HG03575 (cell line): ENCODE data around the gene SETD5.
"Not testable (repeated sequence)": the region's sequence is repeated elsewhere in the genome, so short reads cannot be mapped to it uniquely, and the experiment has no call there.

Source experiments
- ATAC-seq: cut with Tn5 transposase; IDR thresholded peaks from one replicate; pipeline ENCODE4 v1.9.1; 2021; ENCODE audit not compliant: unreplicated experiment, insufficient number of reproducible peaks, low FRiP score; ENCODE audit errors: extremely low read depth

SETD5 gene

GRCh38 chr3:9448071-9448470 is 50.7 kb downstream of the SETD5 start:
- no peak for ATAC-seq

DNA sequence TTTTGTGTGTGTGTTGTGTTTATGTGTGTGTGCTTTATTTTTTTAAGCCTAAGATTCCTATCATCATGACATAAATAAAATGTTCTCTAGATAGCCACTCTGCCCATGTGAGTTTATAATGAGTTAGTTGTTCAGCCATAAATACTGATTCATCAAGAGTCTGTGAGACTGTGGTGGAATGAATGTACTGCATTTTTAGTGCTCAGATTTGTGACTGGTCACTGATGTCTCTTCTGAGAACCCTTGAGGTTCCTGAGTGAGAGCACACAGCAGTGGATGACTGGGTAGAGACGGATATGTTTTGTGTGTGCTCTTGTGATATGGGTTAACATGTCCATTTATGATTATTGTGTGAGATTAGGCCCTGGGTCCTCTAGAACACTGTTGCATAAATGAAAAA is 51.2 kb downstream of the SETD5 start:
- ATAC-seq = no peak

DNA sequence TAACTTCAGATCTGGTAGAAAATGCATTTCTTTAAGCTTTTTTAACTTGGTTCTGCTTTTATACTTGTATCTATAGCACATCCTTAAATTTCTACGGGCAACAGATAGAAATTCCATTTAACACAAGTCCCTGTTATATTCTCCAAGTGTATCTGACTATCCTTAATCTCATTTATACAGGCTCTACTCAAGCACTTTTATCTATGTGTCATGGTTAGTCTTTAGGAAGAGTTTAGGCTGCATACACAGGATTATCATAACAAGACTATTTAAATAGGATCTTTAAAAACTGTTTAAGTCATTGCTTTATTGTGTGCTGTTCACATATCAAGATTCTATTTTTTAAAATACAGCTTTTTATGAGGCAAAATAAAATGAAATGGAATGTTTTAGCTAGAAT is 52.7 kb downstream of the SETD5 start:
- no peak for ATAC-seq

GRCh38 chr3:9450991-9451390 is 53.6 kb downstream of the SETD5 start:
- no peak for ATAC-seq

- ATAC-seq = no peak
These were observed 55.0 kb downstream of the SETD5 start for GRCh38 chr3:9452417-9452816.

GRCh38 chr3:9455596-9456131 is 58.2 kb downstream of the SETD5 start:
- no peak for ATAC-seq

DNA sequence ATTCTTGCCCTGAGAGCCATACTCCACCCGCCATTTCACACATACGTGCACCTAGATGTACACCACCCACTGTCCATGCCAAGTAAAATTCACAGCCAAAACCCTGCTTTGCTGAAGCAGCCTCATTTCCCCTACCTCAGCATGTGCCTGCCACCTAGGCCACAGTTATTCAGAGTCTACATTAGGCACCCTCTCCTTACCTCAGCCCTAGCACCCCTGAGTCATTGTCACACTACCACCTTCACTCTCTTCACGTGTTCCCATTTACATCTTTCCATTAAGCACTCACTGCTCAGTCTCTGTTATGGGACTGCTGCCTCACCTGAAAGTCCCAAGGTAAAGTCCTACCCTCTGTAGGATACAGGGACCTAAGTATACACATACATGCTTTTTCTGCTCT is 70.0 kb downstream of the SETD5 start:
- ATAC-seq = no peak

DNA sequence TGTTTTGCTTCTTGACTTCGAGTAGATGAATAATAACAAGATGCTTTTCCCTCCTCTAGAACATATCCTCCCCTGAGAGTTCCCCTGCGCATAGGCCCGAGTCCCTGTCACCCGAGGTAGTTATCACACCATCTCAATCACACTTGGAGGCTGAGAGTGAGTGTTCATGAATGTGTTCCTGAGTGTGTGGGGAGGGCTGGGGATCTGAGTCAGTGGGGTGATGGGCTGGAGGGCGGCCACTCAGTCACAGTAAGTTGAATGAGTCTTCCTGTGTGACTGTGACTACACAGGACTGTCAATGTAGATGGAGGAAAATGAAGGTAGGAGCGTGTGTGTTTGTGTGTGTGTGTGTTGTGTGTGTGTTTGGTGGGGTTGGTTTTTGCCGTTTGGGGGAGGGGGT is 71.0 kb downstream of the SETD5 start:
- no peak for ATAC-seq

GRCh38 chr3:9469986-9470385 is 72.6 kb downstream of the SETD5 start:
- no peak for ATAC-seq

GRCh38 chr3:9473496-9474065 is 76.2 kb downstream of the SETD5 start:
- ATAC-seq = no peak

GRCh38 chr3:9474482-9474881 is 77.1 kb downstream of the SETD5 start:
- ATAC-seq = no peak

- ATAC-seq = no peak
These were observed 79.5 kb downstream of the SETD5 start for GRCh38 chr3:9476935-9477334.

DNA sequence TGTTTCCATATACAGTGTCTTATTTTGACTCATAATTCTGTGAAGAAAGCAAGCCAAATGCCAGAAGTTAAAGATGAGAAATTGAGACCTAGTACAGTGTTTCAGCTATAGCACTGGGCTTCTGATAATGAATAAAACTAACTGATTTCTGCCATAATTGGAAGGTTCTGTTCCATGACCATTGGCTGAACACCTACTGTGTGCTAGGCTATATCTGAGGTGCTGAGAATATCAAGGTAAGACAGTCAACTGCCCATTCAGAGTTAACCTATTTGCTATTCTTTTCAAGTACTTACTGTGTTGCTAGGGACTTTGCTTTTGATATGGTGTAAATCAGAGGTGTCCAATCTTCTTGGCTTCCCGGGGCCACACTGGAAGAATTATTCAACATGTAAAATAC is 82.8 kb downstream of the SETD5 start:
- ATAC-seq = no peak

DNA sequence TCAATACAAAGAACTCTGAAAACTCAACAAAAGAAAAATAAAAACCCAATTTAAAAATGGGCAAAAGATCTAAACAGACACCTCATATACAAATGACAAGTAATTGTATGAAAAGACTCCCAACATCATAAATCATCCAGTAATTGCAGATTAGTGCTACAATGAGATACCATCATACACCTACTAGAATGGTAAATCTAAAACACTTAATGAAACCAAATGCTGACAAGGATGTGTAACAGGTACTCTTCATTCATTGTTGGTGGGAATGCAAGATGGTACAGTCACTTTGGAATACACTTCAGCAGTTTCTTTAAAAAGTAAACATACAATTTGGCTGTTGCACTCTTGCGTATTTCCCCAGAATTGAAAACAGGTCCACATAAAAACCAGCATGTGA is 87.8 kb downstream of the SETD5 start:
- no peak for ATAC-seq

GRCh38 chr3:9491506-9491905 is 94.1 kb downstream of the SETD5 start:
- ATAC-seq = no peak

GRCh38 chr3:9494036-9494435 is 96.6 kb downstream of the SETD5 start:
- not testable (repeated sequence) for ATAC-seq

GRCh38 chr3:9496893-9497292 is 99.5 kb downstream of the SETD5 start:
- ATAC-seq = no peak

GRCh38 chr3:9497821-9498565 is 100.6 kb downstream of the SETD5 start:
- ATAC-seq = no peak

DNA sequence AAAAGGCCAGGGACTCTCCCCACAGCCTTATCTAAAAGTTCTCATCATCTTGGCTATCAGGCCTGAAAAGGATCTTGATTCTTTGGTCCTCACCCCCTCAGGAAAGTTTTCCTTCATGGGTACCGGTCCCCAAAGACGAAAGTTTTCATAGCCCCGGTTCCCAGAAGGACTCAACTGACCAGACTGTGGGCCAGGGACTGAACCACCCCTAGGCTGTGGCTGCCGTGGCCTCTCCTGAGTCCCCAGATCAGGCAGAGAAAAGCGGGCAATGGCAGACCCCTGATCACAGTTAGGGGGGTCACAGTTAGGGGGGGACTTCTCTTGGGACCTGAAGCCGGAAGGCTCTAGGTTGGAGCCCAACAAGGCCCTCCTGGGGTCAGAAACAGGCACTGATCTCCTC is 101.4 kb downstream of the SETD5 start:
- no peak for ATAC-seq

- ATAC-seq = no peak
These were observed 102.2 kb downstream of the SETD5 start for GRCh38 chr3:9499455-9500107.
